SK-N-MC (cell line): ENCODE measurements around the gene DPF3.

Source experiments
- EZH2 ChIP-seq: fragments of 200-600 bp; sonication (generic); IDR thresholded peaks from one replicate; pipeline ENCODE4 v1.6.1; 2017; ENCODE audit warnings: antibody characterized with exemption
- POLR2AphosphoS5 ChIP-seq: IDR thresholded peaks from 2 replicates; pipeline ENCODE4 v1.6.1; 2012; ENCODE audit warnings: mild to moderate bottlenecking, low read depth, low read length, borderline replicate concordance

GRCh38 chr14:72800296-72800695 lies 93.6 kb downstream of the DPF3 start:
- TF ChIP-seq EZH2 (no peak), POLR2AphosphoS5 (no peak)
